Measurements from ENCODE around the gene EDAR.
A peak's percentile ranks its signal among the peaks of the same experiment; 100 is the strongest.

EDAR gene

DNA sequence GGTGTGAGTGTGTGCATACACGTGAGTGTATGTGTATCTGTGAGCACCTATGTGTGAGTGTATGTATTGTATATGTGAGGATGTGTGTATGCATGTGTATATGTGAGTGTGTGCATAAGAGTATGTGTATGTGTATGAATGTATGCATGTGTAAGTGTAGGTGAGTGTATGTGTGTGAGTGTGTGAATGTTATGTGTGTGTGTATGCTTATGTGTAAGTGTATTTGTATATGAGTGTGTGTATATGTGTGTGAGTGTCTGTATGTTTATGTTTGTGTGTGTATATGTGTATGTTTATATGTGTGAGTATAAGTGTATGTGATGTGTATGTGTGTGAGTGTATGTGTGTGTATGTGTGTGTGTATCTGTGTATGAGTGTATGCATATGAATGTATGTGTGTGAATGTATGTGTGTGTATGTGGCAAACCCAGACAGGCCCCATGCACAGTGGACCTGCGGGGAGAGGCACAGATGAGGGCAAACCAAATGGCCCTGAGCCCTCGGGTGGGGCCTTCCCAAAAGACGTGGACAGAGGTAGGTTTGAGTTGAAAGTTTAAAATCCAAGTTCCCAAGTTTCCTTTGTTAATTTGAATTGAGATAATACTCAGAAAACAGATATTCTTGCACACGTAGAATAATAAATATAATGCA lies 51.5 kb downstream of the EDAR start:
- DNase-seq: no peak

DNA sequence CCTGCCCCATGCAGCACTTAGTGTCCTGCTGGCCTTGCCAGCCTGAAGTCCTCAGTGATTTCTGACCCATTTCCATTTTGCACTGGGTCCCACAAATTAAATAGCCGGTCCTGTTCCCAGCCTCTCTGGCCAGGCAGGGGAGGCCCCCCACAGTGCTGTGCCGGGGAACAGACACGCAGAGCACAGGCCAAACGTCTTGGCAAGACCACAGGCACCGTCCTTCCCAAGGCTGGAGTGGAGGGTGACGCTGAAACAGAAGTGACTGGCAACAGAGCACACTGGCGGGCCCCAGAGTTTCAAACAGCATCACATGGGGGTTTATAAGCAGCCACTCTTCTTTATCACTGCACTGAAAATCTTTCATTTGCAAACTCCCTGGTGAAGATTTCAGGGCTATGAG lies 52.2 kb downstream of the EDAR start:
- DNase-seq: no peak

- no peak for DNase-seq
Observed at GRCh38 chr2:108936076-108936864, 52.8 kb downstream of the EDAR start.

DNA sequence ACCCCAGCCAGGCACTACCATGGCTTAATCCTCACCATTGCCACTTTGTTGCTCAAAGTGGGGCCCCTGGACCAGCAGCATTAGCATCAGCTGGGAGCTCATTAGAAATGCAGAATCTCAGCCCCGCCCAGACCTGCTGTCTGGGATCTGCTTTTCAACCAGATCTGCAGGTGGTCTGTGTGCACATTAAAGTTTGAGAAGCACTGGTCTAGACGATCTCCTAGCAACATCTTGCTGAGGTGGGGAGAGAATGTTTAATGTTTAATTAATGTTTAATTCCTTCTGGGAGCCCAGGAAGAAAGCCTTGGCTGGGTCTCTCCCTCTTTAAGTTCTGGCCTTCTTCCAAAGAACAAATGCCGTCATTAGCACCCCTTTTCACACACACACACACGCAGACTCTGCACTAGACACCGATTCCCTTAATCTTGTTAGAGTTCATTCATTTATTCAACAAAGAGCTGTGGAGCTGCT lies 53.7 kb downstream of the EDAR start:
- no peak for DNase-seq

DNA sequence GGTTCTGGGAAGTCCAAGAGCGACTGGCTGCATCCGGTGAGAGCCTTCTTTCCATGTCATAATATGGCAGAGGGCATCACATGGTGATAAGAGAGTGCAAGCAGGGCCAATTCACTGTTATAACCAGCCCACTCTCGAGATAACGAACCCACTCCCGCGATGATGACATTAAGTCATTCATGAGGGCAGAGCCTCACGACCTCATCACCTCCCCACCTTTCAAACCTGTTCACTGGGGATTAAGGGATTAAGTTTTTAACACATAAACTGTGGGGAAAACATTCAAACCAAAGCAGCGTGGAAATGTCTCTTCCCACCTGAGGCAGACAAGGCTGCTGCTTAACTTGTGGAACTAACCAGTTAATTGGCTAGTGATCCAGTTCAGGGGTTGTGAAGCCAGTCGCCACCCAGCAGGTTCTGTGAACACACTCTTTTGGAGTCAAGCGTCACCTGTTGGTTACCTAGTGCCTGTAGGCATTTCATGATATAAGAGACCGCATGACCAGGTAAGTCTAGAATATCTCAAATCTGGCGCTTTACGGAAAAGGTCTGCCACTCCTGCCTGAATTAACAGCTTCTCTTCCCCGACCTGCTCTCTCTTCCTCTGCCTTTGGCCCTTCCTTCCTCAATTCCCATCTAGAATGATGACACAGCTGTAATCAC lies 54.3 kb downstream of the EDAR start:
- DNase-seq: no peak

- DNase-seq: no peak
Observed at GRCh38 chr2:108934151-108934550, 54.9 kb downstream of the EDAR start.

- DNase-seq: no peak
Observed at GRCh38 chr2:108933691-108934117, 55.3 kb downstream of the EDAR start.

DNA sequence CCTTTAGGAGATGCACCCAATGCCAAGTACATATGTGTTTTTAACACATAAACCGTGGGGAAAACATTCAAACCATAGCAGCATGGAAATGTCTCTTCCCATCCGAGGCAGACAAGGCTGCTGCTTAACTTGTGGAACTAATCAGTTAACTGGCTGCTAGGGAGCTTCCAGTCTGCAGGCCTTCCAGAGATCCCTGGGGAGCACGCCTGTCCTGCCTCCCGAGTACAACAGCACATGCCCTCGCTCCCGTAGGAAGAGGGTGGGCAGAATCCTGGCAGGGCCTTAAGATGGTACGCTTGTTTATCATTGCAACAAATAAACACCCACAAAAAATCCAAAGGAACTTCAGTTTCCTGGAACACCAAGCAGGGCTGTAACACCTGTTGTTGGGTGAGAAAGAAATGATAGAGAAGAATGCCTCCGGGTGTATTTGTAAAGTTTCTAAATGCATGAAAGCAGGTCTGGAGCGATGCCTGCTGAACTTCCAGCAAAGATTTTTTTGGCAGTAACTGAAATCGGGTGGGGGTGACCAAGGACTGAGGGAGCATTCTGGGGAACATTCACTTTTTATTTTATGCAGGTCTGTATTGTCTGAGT lies 56.2 kb downstream of the EDAR start:
- DNase-seq: no peak

DNA sequence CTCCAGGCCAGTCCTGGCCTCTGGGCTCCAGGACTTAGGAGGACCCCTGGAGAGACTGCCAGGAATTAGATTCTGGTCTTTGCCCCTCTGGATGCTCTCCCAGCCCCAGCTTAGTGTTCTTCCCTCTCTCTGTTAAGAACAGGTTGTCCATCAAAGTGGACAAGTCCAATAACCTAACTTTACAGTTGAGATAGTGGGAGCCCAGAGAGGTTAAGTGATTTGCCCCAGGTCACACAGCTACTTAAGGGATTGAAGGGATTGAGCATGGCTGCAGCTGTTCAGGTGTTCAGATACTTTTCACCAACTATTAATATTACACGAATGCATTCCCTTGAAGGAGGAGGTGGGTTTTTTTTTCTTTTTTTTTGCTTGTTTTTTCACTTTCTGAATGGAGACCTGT lies 57.6 kb downstream of the EDAR start:
- no peak for DNase-seq

- no peak for DNase-seq
Observed at GRCh38 chr2:108929807-108930425, 59.1 kb downstream of the EDAR start.

DNA sequence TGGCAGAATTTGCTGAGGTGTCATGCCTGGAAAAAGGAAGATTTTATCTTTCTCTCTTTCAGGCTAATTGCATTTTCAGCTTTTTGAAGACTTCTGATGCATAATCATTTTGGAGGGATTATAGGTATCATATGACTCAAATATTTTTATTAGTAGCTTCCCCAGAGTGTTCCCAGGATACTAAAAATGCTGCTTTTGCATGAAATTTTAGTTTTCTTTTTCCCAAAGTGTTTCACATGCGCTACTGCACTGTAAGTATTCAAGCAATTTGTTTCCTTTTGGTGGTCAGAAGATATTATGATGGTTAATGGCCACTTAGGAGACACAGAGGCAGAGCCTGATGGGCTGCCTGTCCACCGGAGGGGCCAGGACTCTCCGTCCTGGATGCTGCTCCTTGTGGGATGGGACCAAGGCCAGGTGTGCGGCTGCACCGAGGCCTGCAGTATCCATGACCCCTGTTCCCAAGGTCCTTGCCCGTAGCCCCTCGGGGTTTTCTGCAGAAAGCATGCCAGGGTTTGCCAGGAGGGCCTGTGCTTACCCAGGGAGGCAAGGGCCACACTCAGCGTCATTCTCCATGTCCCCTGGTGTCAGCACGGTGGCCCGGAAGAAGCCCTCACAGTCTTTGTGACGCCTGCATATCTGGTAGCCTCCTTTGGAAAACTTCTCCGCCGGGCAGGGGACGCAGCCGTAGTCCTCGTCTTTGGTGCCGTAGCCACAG lies 60.2 kb downstream of the EDAR start:
- no peak for DNase-seq

GRCh38 chr2:108927936-108928659 lies 60.9 kb downstream of the EDAR start:
- peak; percentile 15 to 57 for DNase-seq

DNA sequence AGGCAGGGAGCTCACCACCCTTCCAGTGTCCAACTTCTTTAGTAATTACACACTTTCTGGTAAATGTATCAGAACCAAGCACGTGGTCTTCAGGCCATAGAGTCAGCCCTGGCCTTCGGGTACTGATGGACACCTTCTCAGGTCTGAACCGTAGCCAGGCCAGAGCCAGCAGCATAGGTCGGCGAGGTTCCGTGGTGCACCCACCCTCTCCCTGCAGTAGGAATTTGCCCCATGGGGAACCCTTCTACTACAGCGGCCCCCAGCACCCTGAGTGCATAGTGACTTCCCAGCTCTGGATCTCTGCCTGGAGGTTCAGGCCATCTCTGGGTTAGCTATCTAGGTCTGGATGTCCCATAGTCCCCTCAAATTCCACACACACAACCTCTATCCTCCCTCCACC lies 61.6 kb downstream of the EDAR start:
- no peak for DNase-seq

DNA sequence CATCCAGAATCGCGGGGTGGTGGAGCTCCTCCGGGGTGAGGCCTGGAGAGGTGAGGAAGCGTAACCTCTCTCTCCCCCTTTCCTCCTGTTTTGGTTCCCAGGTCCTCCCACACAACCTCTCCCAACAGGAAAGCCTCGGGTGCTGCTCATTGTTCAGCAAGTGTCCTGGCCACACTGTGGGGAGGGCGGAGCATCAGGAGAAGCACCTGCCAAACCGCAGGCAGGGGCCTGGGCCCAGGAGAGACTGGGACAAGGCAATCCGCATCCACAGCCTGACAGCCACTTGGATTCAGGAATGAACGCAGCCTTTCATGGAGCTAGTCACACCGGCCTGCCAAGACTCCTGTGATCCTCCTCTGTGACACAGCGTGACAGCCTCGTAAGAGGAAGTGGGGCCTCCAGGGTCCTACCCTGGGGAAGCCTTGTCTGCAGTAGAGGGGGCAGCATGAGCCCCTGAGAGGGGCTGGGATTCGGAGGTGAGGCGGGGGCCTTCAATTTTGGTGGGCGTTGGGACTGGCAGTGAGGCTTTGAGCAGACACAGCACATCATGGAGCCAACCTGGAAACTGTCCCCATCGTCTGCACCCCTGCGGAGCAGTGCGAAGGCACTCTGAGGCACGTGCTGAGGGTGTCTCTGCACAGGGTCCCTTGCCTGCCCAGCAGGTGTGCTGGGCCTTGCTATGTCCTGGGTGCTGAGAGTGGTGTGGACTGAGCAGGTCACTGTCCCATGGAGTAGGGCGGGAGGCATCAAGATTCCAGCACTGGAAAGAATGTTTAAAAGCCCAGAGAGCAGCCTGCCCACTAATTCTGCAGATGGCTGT lies 62.2 kb downstream of the EDAR start:
- no peak for DNase-seq

DNA sequence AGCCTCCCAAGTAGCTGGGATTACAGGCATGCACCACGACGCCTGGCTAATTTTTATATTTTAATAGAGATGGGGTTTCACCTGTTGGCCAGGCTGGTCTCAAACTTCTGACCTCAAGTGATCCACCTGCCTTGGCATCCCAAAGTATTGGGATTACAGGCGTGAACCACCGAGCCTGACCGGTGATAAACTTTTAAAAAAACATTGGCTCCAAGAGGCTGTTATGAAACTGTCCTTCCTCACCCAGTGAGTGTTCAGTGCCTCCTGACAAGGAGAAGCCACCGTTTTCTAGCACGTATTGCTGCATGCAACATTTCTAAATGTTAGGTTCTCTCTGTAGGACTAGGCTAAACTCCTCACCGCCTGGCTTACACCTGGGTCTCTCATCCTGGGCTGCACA lies 63.3 kb downstream of the EDAR start:
- DNase-seq: no peak

DNA sequence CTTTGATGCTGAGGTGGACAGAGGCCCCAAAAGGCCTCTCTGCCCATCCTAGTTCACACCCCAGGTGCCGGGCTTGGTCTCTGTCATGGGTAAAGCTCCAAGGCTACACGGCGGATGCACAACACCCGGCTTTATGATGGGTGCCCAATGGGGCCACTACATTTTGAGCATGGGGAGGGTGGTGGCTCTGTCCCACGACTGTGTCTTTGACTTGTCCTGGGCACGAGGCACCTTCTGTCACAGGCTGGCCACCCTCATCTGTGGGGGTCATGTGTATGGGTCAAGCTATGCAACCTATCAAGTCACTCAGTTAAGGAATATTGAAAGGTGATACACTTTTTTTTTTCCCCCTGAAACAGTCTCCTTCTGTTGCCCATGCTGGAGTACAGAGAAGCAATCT lies 63.7 kb downstream of the EDAR start:
- DNase-seq: no peak

DNA sequence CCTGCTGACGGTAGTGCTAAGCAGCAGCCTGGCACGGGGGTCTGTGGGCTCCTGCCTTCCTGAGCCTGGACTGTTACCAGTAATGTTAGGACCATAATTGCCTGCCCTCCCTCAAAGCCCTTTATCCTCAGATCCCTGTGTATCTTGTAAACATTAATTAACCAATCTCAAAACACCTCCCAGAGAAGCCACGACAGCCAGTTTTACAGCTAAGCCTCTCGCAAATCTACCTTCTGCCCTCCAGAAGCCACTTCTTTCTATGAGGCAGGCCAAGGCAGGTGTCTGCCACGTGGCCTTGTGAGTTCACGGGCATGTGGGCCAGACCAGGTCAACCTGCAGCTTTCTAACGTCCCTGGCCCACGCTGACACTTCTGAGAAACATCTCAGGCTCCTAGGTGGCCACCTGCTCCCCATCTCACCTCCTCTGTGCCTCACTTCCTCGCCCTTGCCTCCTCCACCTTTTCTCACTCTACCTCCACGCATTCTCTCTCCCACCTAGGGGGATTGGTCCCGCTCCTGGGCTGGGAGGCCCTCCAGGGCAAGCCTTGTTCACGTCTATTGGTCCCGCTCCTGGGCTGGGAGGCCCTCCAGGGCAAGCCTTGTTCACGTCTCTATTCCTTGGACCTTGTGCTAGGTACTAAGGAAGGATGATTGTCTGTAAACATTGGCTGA lies 64.3 kb downstream of the EDAR start:
- DNase-seq: no peak

DNA sequence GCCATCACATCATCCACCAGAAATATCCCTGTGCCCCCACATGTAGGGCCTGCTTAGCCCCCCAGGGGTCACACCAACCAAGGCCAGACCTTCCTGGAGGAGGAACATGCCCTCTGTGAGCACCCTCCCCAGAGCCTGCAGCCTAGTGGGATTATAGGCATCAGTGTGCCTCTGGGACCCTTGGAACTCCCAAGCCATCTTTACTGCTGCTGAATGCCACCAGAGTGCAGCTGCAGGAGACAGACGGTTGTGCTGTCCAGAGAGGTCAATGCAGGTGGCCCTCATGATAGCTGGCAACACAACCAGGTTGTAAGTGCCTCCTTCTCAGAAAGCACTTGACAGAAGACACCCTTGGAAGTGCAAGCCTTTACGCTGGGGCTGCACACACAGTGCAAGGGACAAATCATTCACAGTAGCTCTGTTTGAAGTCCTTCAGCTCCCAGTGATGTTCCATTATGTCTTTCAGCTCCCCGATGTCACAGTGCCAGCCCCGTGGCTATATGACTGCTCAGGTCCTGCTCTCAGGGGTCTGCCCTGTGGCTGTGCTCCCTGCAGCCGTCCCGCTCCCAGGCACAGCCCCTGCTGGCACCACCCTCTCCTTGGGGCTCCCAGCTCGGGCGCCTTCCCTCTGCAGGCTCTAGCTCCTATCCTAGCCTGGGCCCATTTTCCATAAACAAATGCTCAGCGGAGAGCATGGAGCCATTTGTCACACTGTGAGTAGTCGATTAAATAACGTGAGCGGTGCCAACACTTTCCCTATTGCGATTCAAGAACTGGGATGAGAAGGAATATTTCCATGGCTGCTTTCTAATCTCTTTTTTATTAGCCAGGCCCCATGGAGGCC lies 65.1 kb downstream of the EDAR start:
- DNase-seq: no peak

- DNase-seq: no peak
Observed at GRCh38 chr2:108923019-108923700, 65.9 kb downstream of the EDAR start.

Measured in SW 1271 (cell line).